H1 (cell line): Measurements from ENCODE around the gene ZNF432. TPM values are rescaled to one million over a fixed set of nuclear protein-coding genes. Genes with fewer than 3 reads are reported as not detected.

Experiments
- CTCF ChIA-PET: fragments of 300-600 bp; sonication (Branson Sonifier 250); formaldehyde crosslinking; loops from one replicate; lab custom pipeline; 2021; ENCODE audit not compliant: partially characterized antibody; lab: Charles Lee
- POLR2A ChIA-PET: fragments of 300-600 bp; sonication (Branson Sonifier 250); formaldehyde crosslinking; loops from one replicate; lab custom pipeline; 2021; ENCODE audit warnings: inconsistent platforms; ENCODE audit not compliant: partially characterized antibody; lab: Charles Lee
- DNase-seq, 2 experiments: peaks; one replicate each; pipeline versions ENCODE4 v3.0.0 to v3.0.0-alpha.2; 2010 to 2022; ENCODE audit warnings: low spot score in 2 of 2, low read depth in 1 of 2, mixed read lengths in 1 of 2
- FAIRE-seq: peaks from 2 replicates; lab custom pipeline; 2011; peaks lifted over from hg19 to GRCh38; lab: Jason Lieb, UNC
- H2AFZ ChIP-seq: 2 replicates; pipeline ENCODE4 v1.8.1; 2012; ENCODE audit warnings: low read length, inconsistent platforms
- H2AK5ac ChIP-seq: 2 replicates; pipeline ENCODE4 v1.6.1; 2013; ENCODE audit warnings: low read depth, low read length
- H2BK120ac ChIP-seq: replicated peaks from 2 replicates; pipeline ENCODE3; 2013; ENCODE audit warnings: low read depth, low read length, inconsistent platforms
- H2BK12ac ChIP-seq: 2 replicates; pipeline ENCODE4 v1.6.1; 2013; ENCODE audit warnings: low read depth, low read length
- H2BK15ac ChIP-seq: 2 replicates; pipeline ENCODE4 v1.6.1; 2013; ENCODE audit warnings: low read length
- H2BK20ac ChIP-seq: 2 replicates; pipeline ENCODE4 v1.6.1; 2013; ENCODE audit warnings: low read length
- H2BK5ac ChIP-seq: 2 replicates; pipeline ENCODE4 v1.6.1; 2013; ENCODE audit warnings: low read depth, low read length
- H3K14ac ChIP-seq: 2 replicates; pipeline ENCODE4 v1.6.1; 2013; ENCODE audit warnings: inconsistent platforms; ENCODE audit not compliant: insufficient read length
- H3K18ac ChIP-seq: 2 replicates; pipeline ENCODE4 v1.6.1; 2013; ENCODE audit warnings: low read length; ENCODE audit errors: extremely low read depth
- H3K23ac ChIP-seq: 2 replicates; pipeline ENCODE4 v1.6.1; 2013; ENCODE audit warnings: inconsistent platforms; ENCODE audit not compliant: insufficient read length
- H3K23me2 ChIP-seq: 2 replicates; pipeline ENCODE4 v1.6.1; 2013; ENCODE audit warnings: low read depth, low read length
- H3K27ac ChIP-seq: 2 replicates; pipeline ENCODE4 v1.6.1; 2011; ENCODE audit warnings: low read depth, low read length, inconsistent platforms
- H3K27me3 ChIP-seq, 4 experiments: replicated peaks in 1 of 4; 1 replicate in 1 of 4; 2 replicates in 3 of 4; pipeline versions ENCODE4 v1.6.1 to v1.8.1; 2011 to 2013; ENCODE audit warnings: low read length in 3 of 4, mild to moderate bottlenecking in 3 of 4, inconsistent platforms in 2 of 4, mixed read lengths in 2 of 4, moderate library complexity in 1 of 4; ENCODE audit not compliant: control insufficient read depth in 3 of 4, insufficient read depth in 3 of 4; ENCODE audit errors: extremely low read depth in 1 of 4
- H3K36me3 ChIP-seq, 4 experiments: 2 replicates each; pipeline versions ENCODE4 v1.6.1 to v1.8.1; 2011 to 2013; ENCODE audit warnings: mild to moderate bottlenecking in 4 of 4, low read length in 3 of 4, moderate library complexity in 2 of 4, control low read depth in 1 of 4, inconsistent platforms in 1 of 4; ENCODE audit not compliant: insufficient read depth in 4 of 4, control insufficient read depth in 2 of 4
- H3K4ac ChIP-seq: replicated peaks from 2 replicates; pipeline ENCODE3; 2013; ENCODE audit warnings: low read length, low read depth, mixed read lengths, inconsistent platforms; ENCODE audit not compliant: insufficient read length
- H3K4me1 ChIP-seq, 4 experiments: replicated peaks in 1 of 4; 1 replicate in 1 of 4; 2 replicates in 3 of 4; pipeline versions ENCODE4 v1.6.1 to v1.8.1; 2011 to 2013; ENCODE audit warnings: low read length in 3 of 4, inconsistent platforms in 2 of 4, mixed read lengths in 1 of 4; ENCODE audit not compliant: insufficient read depth in 4 of 4, control insufficient read depth in 3 of 4
- H3K4me2 ChIP-seq, 2 experiments: 2 replicates each; pipeline versions ENCODE4 v1.6.1 to v1.8.1; 2011 to 2013; ENCODE audit warnings: low read depth in 2 of 2, low read length in 2 of 2, control low read depth in 1 of 2, inconsistent platforms in 1 of 2, mild to moderate bottlenecking in 1 of 2; ENCODE audit not compliant: insufficient read depth in 1 of 2
- H3K4me3 ChIP-seq, 4 experiments: fragments of 200-600, 300-600 bp in 1 of 4; sonication (generic), shearing (Covaris generic), sonication (Bioruptor Twin) in 1 of 4; 2 replicates each; pipeline versions ENCODE4 v1.5.1 to v1.8.1; 2011 to 2016; ENCODE audit warnings: low read length in 4 of 4, low read depth in 3 of 4, control low read depth in 2 of 4, inconsistent platforms in 2 of 4, mild to moderate bottlenecking in 2 of 4, mixed read lengths in 1 of 4, moderate library complexity in 1 of 4; ENCODE audit not compliant: insufficient read depth in 2 of 4; ENCODE audit errors: extremely low read depth in 1 of 4
- H3K56ac ChIP-seq: replicated peaks from 2 replicates; pipeline ENCODE3; 2013; ENCODE audit warnings: low read depth, mild to moderate bottlenecking, mixed read lengths, low read length, inconsistent platforms; ENCODE audit not compliant: insufficient read length
- H3K79me1 ChIP-seq: 2 replicates; pipeline ENCODE4 v1.6.1; 2013; ENCODE audit warnings: low read depth, low read length, control low read depth
- H3K79me2 ChIP-seq, 2 experiments: 2 replicates each; pipeline versions ENCODE4 v1.6.1 to v1.8.1; 2012 to 2013; ENCODE audit warnings: low read length in 2 of 2, mild to moderate bottlenecking in 2 of 2, inconsistent platforms in 1 of 2; ENCODE audit not compliant: insufficient read depth in 2 of 2, control insufficient read depth in 1 of 2
- H3K9ac ChIP-seq, 4 experiments: replicated peaks in 1 of 4; 1 replicate in 1 of 4; 2 replicates in 3 of 4; pipeline versions ENCODE4 v1.6.1 to v1.8.1; 2011 to 2013; ENCODE audit warnings: low read depth in 3 of 4, low read length in 3 of 4, control low read depth in 2 of 4, mild to moderate bottlenecking in 2 of 4, moderate library complexity in 2 of 4, inconsistent platforms in 1 of 4; ENCODE audit errors: extremely low read depth in 1 of 4
- H3K9me3 ChIP-seq, 2 experiments: 2 replicates each; pipeline versions ENCODE4 v1.6.1 to v1.8.1; 2012 to 2013; ENCODE audit warnings: mild to moderate bottlenecking in 2 of 2, moderate library complexity in 2 of 2, control low read depth in 1 of 2, inconsistent platforms in 1 of 2, low read depth in 1 of 2, low read length in 1 of 2, mixed read lengths in 1 of 2; ENCODE audit not compliant: insufficient read depth in 2 of 2
- H4K20me1 ChIP-seq, 2 experiments: replicated peaks in 1 of 2; 2 replicates each; pipeline versions ENCODE3 to v1.8.1; 2011 to 2013; ENCODE audit warnings: inconsistent platforms in 2 of 2, low read length in 2 of 2, mild to moderate bottlenecking in 1 of 2; ENCODE audit not compliant: insufficient read depth in 2 of 2, control insufficient read depth in 1 of 2
- H4K5ac ChIP-seq: 2 replicates; pipeline ENCODE4 v1.6.1; 2013; ENCODE audit warnings: low read length, low read depth, mixed read lengths, inconsistent platforms; ENCODE audit not compliant: insufficient read length
- H4K8ac ChIP-seq: 2 replicates; pipeline ENCODE4 v1.8.0; 2013; ENCODE audit warnings: mild to moderate bottlenecking, moderate library complexity, low read length, inconsistent platforms; ENCODE audit not compliant: insufficient read depth; ENCODE audit errors: extremely low read depth
- H4K91ac ChIP-seq: replicated peaks from 2 replicates; pipeline ENCODE3; 2013; ENCODE audit warnings: low read length, mixed read lengths, inconsistent platforms; ENCODE audit not compliant: insufficient read length
- EZH2 ChIP-seq: fragments of 200-600 bp; sonication (generic); IDR thresholded peaks from 2 replicates; pipeline ENCODE4 v1.7.1; 2012; ENCODE audit warnings: low read depth, mild to moderate bottlenecking, moderate library complexity, low read length, inconsistent platforms; ENCODE audit not compliant: severe bottlenecking
- GABPA ChIP-seq: IDR thresholded peaks from 2 replicates; pipeline ENCODE4 v1.6.1; 2011; ENCODE audit warnings: mild to moderate bottlenecking, low read length, moderate library complexity, borderline replicate concordance; ENCODE audit not compliant: insufficient read depth
- GTF2F1 ChIP-seq: IDR thresholded peaks from 2 replicates; pipeline ENCODE4 v1.6.1; 2012; ENCODE audit warnings: low read depth, low read length, improper control_type of control experiment, borderline replicate concordance
- NANOG ChIP-seq: IDR thresholded peaks from 2 replicates; pipeline ENCODE4 v1.6.1; 2011; ENCODE audit warnings: low read length, low read depth, mild to moderate bottlenecking, inconsistent platforms; ENCODE audit not compliant: insufficient read depth, poor library complexity, severe bottlenecking
- PHF8 ChIP-seq: fragments of 200-600 bp; sonication (generic); conservative IDR thresholded peaks from 2 replicates; pipeline ENCODE4 v1.7.1; 2012; ENCODE audit warnings: low read depth, mild to moderate bottlenecking, inconsistent platforms, low read length, moderate library complexity
- SAP30 ChIP-seq: fragments of 300-600 bp; sonication (generic); IDR thresholded peaks from 2 replicates; pipeline ENCODE4 v1.7.1; 2012; ENCODE audit warnings: low read length, moderate library complexity, mild to moderate bottlenecking, inconsistent platforms; ENCODE audit not compliant: insufficient read depth, insufficient replicate concordance
- SIN3A ChIP-seq, 2 experiments: IDR thresholded peaks in 1 of 2; conservative IDR thresholded peaks in 1 of 2; 2 replicates each; pipeline ENCODE4 v1.6.1; 2011 to 2012; ENCODE audit warnings: low read length in 2 of 2, improper control_type of control experiment in 1 of 2, low read depth in 1 of 2, mild to moderate bottlenecking in 1 of 2
- SIRT6 ChIP-seq: IDR thresholded peaks from one replicate; pipeline ENCODE4 v1.7.1; 2012; ENCODE audit warnings: low read length, inconsistent platforms
- TBP ChIP-seq: IDR thresholded peaks from 2 replicates; pipeline ENCODE4 v1.6.1; 2011; ENCODE audit warnings: low read depth, low read length, improper control_type of control experiment
- YY1 ChIP-seq: IDR thresholded peaks from 2 replicates; pipeline ENCODE4 v1.6.1; 2011; ENCODE audit warnings: low read depth, mild to moderate bottlenecking, low read length
- WGBS, 2 experiments: shearing (Covaris generic) in 1 of 2; methylation state at CpG; one replicate each; pipeline versions ENCODE4 v1.1.6 to v1.1.7; 2013 to 2015; ENCODE audit warnings: low lambda C conversion rate in 2 of 2, mixed read lengths in 2 of 2, inconsistent platforms in 1 of 2, low coverage in 1 of 2, missing lambda C conversion rate in 1 of 2; ENCODE audit not compliant: insufficient replicate concordance in 2 of 2, insufficient coverage in 1 of 2, insufficient read length in 1 of 2; ENCODE audit errors: extremely low coverage in 1 of 2, missing lambda C conversion rate in 1 of 2; 5-methylcytosine and 5-hydroxymethylcytosine counted together
- polyA plus RNA-seq, 7 experiments: library from polyadenylated mRNA; depleted of rRNA in 3 of 7; stranded (reverse) in 5 of 7; unstranded in 2 of 7; fragments of >200 nt in 5 of 7; fragments of 200-250 nt in 2 of 7; gene quantifications; 1 replicate in 5 of 7; 2 replicates in 1 of 7; 4 replicates in 1 of 7; pipeline versions ENCODE4 v1.2.1 to v1.2.3, GENCODE V29; 2011 to 2013; ENCODE audit warnings: missing spikeins in 2 of 7, mixed read lengths in 2 of 7
- total RNA-seq: library from RNA; stranded (reverse); fragmentation: NEBNext Ultra II Directional; extraction: Animal tissue kit (Norgen Biotek cat#: 25700); gene quantifications from 2 replicates; pipeline ENCODE4 v1.2.1, GENCODE V29; 2021
- TF ChIP-seq, protein P1 (sequence below): IDR thresholded peaks from 2 replicates; pipeline ENCODE4 v1.6.1; 2012; ENCODE audit warnings: inconsistent platforms

ZNF432 gene
- total and polyA plus RNA-seq, 2 of the 8 experiments (the other 6 are each of a cell fraction or from before 2014, with no cell fraction given), result 2.0 to 8.3 TPM

DNA sequence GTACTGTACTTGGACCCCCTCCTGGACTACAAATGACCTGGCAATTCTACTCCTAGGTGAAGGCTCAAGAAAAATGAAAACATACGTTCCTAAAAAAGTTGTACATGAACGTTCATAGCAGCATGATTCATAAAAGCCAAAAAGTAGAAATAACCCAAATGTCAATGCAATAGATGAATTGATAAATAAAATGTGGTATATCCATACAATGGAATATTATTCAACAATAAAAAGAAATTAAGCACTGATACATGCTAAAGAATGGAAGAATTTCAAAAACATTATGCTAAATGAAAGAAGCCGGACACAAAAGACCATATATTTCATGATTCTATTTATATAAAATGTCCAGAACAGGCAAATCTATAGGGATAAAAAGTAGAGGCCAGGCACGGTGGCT lies 9.5 kb downstream of the ZNF432 start:
- CTCF ChIA-PET, result no interaction called here
- Histone ChIP-seq H3K14ac (no peak overlapping the region), H3K18ac (no peak overlapping the region), H2AFZ (no peak overlapping the region), H4K5ac (no peak overlapping the region), H3K79me1 (no peaks in the 10 kb centered on the region), H4K8ac (no peak overlapping the region), H3K79me2 (no peaks in the 10 kb centered on the region), H3K4me2 (no peak overlapping the region), H3K9me3 (peaks cover 38 to 40% of the 10 kb centered on the region in 2 experiments), H2AK5ac (no peak overlapping the region), H3K9ac (no peak overlapping the region), H3K23ac (no peak overlapping the region), H3K27me3 (no peaks in the 10 kb centered on the region), H4K20me1 (no peaks in the 10 kb centered on the region), H3K4me1 (no peaks in the 10 kb centered on the region), H3K27ac (no peak overlapping the region), H2BK120ac (no peak overlapping the region), H2BK20ac (no peak overlapping the region), H3K56ac (no peak overlapping the region), H3K4me3 (no peak overlapping the region), H2BK5ac (no peak overlapping the region), H4K91ac (no peak overlapping the region), H2BK12ac (no peak overlapping the region), H2BK15ac (no peak overlapping the region), H3K4ac (no peak overlapping the region), H3K23me2 (no peaks in the 10 kb centered on the region), H3K36me3 (peaks cover 2 to 70% (median 38%) of the 10 kb centered on the region in 4 experiments; a peak in 7 of 8 replicates)
- POLR2A ChIA-PET, result no interaction called here
- TF ChIP-seq SIN3A (conservative IDR thresholded peaks at IDR 0.05 in 1 of 2, IDR thresholded peaks at IDR 0.05 in 1 of 2; ENCODE audit: low read depth in 1 of 2, low read length in 2 of 2), result no peak
- TF ChIP-seq PHF8, result no peak
- TF ChIP-seq NANOG, result no peak
- no peak for TF ChIP-seq YY1
- no peak for TF ChIP-seq EZH2
- TF ChIP-seq TBP, result no peak
- no peak for TF ChIP-seq GABPA
- TF ChIP-seq, protein P1, sequence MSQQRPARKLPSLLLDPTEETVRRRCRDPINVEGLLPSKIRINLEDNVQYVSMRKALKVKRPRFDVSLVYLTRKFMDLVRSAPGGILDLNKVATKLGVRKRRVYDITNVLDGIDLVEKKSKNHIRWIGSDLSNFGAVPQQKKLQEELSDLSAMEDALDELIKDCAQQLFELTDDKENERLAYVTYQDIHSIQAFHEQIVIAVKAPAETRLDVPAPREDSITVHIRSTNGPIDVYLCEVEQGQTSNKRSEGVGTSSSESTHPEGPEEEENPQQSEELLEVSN, result no peak
- no peak for TF ChIP-seq GTF2F1
- no peak for TF ChIP-seq SAP30
- no peak for TF ChIP-seq SIRT6
- DNase-seq (no peak), FAIRE-seq (no peak)
- WGBS, 2 experiments, result 87% methylated on average over 4 of the region's 4 CpGs; no CpG with 5 or more reads in 1 of the 2 experiments
